Measurements from ENCODE around the gene CEP68.

DNA sequence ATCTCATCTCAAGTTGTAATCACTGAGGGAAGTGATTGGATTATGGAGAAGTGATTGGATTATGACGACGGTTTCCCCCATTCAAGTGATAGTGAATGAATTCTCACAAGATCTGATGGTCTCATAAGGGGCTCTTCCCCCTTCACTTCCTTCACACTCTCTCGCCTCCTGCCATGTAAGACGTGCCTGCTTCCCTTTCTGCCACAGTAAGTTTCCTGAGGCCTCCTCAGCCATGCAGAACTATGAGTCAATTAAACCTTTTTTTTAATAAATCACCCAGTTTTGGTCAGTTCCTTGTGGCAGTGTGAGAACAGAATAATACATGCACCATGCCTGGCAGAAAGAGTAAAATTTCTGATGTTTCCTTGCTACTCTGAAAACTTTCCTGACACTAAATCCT is 36.6 kb downstream of the CEP68 start:
- TF ChIP-seq CTCF (conservative IDR thresholded peaks at IDR 0.05 in 1 of 2, IDR thresholded peaks at IDR 0.05 in 1 of 2; ENCODE audit: low read depth in 1 of 2, low read length in 2 of 2) (no peak), EZH2 (IDR thresholded peaks at IDR 0.05; ENCODE audit: low read length, missing control alignments) (no peak)
